ENCODE data around the gene TRIP4. TPM values are rescaled to one million over a fixed set of nuclear protein-coding genes. Genes with fewer than 3 reads are reported as not detected.
A peak's percentile ranks its signal among the peaks of the same experiment; 100 is the strongest.

Gene TRIP4
- total and polyA plus RNA-seq, 9 of the 15 experiments (the other 6 are each of a cell fraction or from before 2014, with no cell fraction given) = 7.6 to 23.3 (median 16.7) TPM

- TF ChIP-seq REST (IDR thresholded peaks at IDR 0.05; ENCODE audit: borderline replicate concordance) (peak; percentile 78; the same call in 1 of the 2 replicates), REST (CRISPR knock-in tag; IDR thresholded peaks at IDR 0.05; ENCODE audit: low read depth) (no peak), CREB3 (tag; conservative IDR thresholded peaks at IDR 0.05; ENCODE audit: low read depth) (no peak), SIRT6 (IDR thresholded peaks at IDR 0.05; ENCODE audit: low read depth, low read length) (no peak)
Observed at GRCh38 chr15:64426845-64427465, 39.3 kb downstream of the TRIP4 start (continued).

Measured in K562 (cell line).